Activated CD4-positive, alpha-beta T cell treated with anti-CD3 and anti-CD28 coated beads for 48 hours (primary cell): ENCODE results near the gene NKPD1.
"Not testable (repeated sequence)": the region's sequence is repeated elsewhere in the genome, so short reads cannot be mapped to it uniquely, and the experiment has no call there.

Experiments
- DNase-seq: peaks from one replicate; pipeline ENCODE4 v3.0.0-alpha.2; 2020

The NKPD1 gene

DNA sequence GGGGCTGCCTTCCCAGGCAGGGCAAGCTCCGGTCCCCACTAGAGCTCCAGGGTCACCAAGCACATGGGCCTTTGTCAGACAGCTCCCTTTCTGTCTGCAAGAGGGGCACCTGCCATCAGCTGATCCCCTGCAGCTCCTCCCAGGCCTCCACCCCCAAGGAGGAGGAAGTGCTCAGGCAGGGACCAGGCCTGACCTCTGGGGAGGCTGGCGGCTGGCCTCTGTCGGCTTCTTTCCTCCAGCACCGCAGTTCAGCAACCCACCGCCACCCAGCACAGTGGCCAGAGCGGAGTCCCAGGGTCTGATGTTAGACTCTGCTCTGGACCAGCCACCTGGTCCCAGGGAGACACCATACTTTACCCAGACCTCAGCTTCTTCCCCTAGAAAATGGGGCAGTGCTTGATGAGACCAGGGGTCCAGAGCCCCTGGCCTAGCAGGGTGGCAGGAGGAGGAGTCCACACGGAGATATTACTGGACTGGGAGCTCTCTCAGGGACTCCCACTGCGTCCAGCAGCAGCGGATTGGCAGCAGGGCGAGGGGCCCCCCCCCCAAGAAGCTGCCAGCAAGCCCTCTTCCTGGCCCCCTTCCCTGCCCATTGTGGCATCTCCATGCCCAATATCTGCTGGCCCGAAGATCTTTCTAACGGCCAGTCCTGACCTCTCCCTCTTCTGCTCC, 24.1 kb downstream of the NKPD1 start:
- no peak for DNase-seq

- no peak for DNase-seq
Measured at GRCh38 chr19:45135176-45135885, 25.5 kb downstream of the NKPD1 start.

DNA sequence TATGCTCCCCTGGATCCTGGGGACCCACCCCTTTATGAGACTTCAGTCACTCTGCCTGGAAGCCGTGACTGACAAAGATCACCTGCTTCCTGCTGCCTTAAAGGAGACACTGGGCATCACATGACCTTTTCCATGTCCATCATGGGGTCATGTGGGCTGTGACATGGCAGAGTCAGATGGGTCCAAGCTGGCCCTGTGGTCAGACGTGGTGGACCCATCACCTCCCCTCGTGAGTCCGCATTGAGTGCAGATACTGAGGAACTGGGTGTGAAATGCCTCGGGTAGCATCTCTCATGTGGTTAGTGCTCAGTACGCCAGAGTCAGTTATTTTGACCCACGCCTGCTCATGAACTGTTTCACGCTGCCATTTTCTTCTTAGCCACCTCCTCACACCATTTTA, 27.1 kb downstream of the NKPD1 start:
- no peak for DNase-seq

GRCh38 chr19:45130888-45131615, 29.7 kb downstream of the NKPD1 start:
- peak; percentile 31 for DNase-seq

GRCh38 chr19:45130236-45130635, 30.5 kb downstream of the NKPD1 start:
- DNase-seq: no peak

- no peak for DNase-seq
Measured at GRCh38 chr19:45128806-45129205, 32.0 kb downstream of the NKPD1 start.

- no peak for DNase-seq
Measured at GRCh38 chr19:45128146-45128545, 32.6 kb downstream of the NKPD1 start.

- DNase-seq: no peak
Measured at GRCh38 chr19:45126654-45127053, 34.1 kb downstream of the NKPD1 start.

GRCh38 chr19:45125975-45126493, 34.7 kb downstream of the NKPD1 start:
- peak; percentile 84 for DNase-seq

DNA sequence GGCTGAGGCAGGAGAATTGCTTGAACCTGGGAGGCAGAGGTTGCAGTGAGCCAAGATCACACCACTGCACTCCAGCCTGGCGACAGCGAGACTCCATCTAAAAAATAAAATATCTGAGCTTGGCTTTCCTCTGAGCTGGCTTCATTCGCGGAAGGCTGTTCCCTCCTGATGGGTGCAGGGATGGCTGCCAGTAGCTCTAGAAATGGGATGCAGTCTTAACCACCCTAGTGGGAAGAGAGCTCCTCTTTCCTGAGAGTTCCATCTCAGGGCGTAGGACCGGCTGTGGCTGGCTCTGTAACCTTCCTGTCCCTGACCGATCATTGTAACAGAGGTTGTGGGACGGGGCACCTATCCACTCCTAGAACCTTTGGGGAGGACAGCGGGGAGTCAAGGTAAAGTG, 35.4 kb downstream of the NKPD1 start:
- DNase-seq: no peak

GRCh38 chr19:45124021-45124420, 36.8 kb downstream of the NKPD1 start:
- no peak for DNase-seq

GRCh38 chr19:45123440-45123850, 37.3 kb downstream of the NKPD1 start:
- no peak for DNase-seq

DNA sequence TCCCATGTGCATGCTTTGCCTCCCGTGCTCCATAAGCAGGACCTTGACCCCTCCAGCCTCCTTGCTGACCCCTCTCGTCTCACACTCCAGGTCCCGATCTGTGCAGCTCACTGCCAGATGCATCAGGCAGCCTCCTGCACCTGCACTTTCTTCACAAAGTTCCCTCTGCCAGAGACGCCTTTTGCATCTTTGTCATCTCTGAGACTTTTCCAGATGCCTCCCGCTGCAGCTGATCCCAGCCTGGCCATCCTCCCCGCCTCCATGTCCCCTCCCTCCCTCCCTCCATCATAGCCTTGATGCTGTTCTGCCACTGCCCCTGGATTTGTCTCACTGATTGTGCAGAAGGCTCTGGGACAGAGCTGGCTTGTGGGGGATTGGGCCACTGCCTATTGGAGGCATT, 38.0 kb downstream of the NKPD1 start:
- no peak for DNase-seq

GRCh38 chr19:45121827-45122345, 38.9 kb downstream of the NKPD1 start:
- no peak for DNase-seq

- no peak for DNase-seq
Measured at GRCh38 chr19:45119582-45119981, 41.2 kb downstream of the NKPD1 start.

GRCh38 chr19:45118591-45119355, 42.0 kb downstream of the NKPD1 start:
- DNase-seq: not testable (repeated sequence)

DNA sequence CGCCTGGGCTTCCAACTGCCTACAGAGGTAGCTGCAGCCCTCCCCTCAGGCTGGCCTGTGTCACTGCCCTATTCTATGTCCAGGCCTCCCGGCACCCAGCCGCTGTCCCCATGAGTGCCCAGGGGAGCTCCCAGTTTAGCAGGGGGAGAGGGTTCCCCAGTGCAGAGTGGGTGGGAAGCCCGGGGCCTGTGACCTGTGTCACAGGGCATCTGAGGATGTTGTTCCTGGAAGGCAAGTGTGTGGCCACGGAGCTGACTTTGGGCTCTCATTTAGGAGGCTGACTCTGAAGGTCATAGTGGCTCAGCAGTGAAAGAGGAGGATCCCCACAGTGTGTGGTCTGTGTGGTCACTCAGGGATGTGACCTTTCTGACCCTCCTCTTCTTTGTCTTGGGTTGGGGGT, 42.7 kb downstream of the NKPD1 start:
- no peak for DNase-seq

GRCh38 chr19:45117671-45118070, 43.1 kb downstream of the NKPD1 start:
- peak; percentile 25 for DNase-seq

GRCh38 chr19:45117167-45117594, 43.6 kb downstream of the NKPD1 start:
- peak; percentile 82 for DNase-seq

- no peak for DNase-seq
Measured at GRCh38 chr19:45115809-45116615, 44.8 kb downstream of the NKPD1 start.

GRCh38 chr19:45114116-45114515, 46.7 kb downstream of the NKPD1 start:
- no peak for DNase-seq

DNA sequence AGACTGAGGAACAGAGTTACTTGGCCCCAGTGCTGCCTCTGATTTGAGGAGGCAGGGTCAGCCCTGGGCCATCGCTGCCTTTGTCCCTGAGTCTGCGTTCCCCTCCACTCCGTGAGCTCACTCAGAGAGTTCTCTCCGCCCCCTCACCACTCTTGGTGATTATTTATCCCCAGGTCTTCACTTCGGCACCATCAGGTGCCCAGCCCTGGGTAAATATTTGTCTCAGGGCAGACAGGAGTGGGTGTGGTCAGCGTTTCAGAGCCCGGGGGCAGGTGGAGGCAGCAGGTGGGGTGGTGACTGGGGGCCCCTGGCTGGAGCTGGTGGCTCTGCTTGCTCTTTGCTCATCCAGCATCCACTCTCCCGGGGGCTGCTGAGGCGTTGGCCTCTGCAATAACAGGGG, 47.2 kb downstream of the NKPD1 start:
- no peak for DNase-seq
